C4-2B (cell line): Measurements from ENCODE around the gene ZNF730.

Experiments used
- CTCF ChIP-seq: fragments of 450-650 bp; conservative IDR thresholded peaks from 2 replicates; pipeline ENCODE4 v1.5.1; 2017; ENCODE audit warnings: mild to moderate bottlenecking
- ZFX ChIP-seq: fragments of 450-650 bp; IDR thresholded peaks from 2 replicates; pipeline ENCODE4 v1.6.1; 2017

GRCh38 chr19:23160766-23161165, 43.9 kb downstream of the ZNF730 start:
- TF ChIP-seq CTCF (no peak), ZFX (no peak)
